GM18909 (cell line): ENCODE results near the gene MYPN.
"Not testable (repeated sequence)": the region's sequence is repeated elsewhere in the genome, so short reads cannot be mapped to it uniquely, and the experiment has no call there.

Experiments
- ATAC-seq: cut with Tn5 transposase; IDR thresholded peaks from one replicate; pipeline ENCODE4 v1.9.1; 2021; ENCODE audit warnings: mild to moderate bottlenecking; ENCODE audit not compliant: unreplicated experiment, poor library complexity

MYPN gene

GRCh38 chr10:68221196-68221595 lies 111.9 kb downstream of the MYPN start:
- ATAC-seq = no peak

DNA sequence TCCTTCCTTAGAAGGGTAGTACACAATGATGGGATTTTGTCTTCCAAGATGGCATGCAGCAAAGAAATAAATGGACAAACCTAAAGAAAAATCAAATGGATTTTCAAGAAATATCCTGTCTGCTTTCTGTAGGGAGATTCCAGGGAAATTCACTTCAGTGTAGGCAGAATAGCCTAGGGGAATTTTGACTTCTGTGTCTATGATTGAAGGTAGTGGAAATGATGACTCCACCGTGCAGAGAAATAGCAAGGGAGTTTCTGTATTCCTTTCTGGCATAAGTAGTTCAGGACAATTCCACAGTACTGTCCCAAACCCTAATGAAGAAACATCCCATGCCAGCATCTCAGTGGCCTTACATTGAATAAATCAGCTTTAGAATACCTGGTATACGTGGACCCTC lies 113.1 kb downstream of the MYPN start:
- ATAC-seq = no peak

DNA sequence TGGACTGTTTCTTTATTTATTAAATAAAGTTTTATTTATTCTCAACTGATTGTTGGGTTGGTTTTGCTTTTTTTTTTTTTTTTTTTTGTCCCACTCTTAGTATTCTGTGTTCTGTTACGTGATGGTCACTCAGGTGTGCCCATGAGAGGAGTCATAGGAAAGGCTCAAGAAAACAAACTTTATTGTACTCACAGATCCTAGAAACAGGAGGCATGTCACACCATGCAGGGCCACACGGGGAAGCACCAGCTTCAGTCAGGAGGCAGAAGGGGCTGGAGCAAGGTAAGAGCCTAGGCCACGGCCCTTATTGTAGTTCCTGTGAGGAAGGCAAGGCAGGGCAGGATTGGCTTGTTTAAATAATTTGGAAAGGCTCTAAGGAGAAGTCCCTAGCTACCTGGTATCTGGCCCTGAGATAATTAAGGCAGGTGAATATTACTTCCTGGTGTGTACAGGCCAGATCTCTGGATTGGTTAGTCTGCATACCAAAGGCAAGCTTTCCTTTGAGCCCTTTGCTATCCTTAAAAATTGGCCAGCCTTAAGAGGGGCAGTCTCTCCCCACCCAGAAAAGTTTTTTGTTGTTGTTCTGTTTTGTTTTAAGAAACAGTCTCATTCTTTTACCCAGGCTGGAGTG lies 114.4 kb downstream of the MYPN start:
- no peak for ATAC-seq

GRCh38 chr10:68224810-68225209 lies 115.5 kb downstream of the MYPN start:
- ATAC-seq = no peak

DNA sequence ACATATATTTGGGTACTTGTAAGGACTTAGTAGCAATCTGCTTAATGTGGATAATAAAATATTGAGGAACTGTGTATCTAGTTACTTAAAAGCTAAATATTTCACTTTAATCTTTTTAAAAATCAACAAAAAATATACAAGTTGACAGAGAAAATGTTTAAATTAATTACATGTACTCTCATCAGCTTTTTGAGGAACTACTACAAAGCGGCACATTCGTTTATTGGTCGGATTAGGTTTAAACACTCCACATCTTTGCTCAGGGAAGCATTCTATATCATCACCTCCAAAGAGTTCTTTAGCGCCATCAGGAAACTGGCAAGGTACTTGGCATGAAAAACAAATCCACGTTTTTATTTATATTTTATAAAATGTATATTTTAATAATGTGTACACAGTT lies 121.0 kb downstream of the MYPN start:
- ATAC-seq = no peak

DNA sequence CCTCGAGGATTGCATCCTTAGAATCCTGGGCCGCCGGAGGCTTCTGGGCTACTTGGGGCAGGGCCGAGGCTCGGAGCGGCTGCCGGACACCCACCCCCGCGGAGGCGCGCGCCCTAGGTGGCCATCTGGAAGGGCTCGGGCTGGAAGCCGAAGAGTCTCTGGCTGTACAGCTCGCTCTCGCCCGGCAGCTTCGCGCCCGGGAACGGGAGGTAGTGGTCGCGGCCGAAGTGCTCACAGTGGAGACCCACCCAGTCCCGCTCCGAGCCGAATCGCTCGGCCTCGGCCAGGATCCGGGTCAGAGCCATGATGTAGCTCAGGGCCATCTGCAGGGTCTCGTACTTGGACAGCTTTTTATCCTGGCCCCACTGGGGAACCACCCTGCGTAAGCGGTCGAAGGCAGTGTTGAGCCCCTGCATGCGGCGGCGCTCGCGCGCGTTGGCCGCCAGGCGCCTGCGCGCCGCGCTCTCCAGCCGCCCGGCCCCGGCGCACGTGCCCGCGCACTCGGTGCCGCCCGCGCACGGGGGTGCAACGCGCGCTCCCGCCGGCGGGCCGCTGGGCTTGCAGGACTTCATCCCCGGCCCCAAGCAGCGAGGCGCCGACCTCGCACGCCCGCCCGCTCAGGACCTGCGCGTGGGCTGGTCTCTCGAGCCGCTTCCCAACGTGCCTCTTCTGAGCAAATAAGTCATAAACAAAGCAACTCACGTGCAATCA lies 122.0 kb downstream of the MYPN start:
- ATAC-seq = peak; percentile 94

DNA sequence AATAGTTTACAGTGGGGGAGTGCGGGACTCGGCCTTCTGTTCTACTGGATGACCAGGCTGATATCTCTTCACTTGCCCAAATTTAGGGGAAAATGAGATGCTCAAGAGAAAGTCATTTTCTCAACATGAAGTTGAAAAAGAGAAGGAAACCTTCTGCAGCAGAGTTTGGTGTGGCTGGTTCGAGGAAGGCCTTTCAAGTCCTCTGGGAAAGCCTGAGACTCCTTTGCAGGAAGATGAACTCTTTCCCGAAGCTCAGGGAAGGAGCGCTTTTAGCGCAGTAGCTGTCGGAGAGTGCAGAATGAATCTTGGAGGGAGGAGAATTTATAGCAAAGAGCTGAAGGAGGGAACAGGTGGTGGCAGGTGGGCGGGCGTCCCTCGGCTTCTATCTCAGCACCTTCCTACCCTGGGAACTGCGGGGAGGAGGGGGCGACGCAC lies 122.5 kb downstream of the MYPN start, which contains the start of gene ATOH7:
Gene ATOH7, minus strand, starts transcription at position 297 of the 435 bp plus-strand sequence. CDS start 436 bp downstream, outside the sequence.
- ATAC-seq = no peak

GRCh38 chr10:68233046-68233445 lies 123.8 kb downstream of the MYPN start:
- no peak for ATAC-seq

DNA sequence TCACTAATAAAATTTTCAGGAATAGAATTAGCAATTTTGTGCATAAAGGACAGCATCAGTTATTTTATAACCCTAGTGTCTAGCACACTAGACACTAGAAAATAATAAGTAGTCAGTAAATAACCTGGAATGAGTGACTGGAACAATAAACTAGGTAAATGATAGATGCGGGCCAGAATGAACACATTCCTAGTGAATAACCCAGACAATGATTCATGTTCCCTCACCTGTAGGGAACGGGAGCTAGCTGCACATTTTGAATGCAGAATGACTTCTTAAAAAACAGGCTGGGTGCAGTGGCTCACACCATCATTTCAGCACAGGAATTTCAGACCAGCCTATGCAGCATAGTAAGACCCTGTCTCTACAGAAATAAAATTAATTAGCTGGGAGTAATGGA lies 125.8 kb downstream of the MYPN start:
- ATAC-seq = no peak

DNA sequence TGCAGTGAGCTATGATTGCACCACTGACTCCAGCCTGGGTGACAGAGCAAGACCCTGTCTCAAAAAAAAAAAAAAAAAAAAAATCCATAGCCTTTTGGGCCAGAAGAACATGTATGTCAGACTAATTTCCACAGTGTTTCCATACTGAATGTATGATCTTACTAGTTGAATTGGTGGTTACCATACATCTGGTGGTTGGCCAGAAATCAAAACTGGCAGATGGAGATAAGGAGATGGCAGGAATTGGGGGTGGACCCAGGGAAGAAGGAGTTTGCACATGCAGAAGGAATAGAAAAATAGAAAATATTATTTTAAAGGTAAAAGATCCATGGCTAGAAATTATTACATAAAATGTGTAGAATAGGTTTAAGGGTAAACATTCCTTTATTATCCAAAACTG lies 126.3 kb downstream of the MYPN start:
- no peak for ATAC-seq

- no peak for ATAC-seq
Measured at GRCh38 chr10:68237173-68237572, 127.9 kb downstream of the MYPN start.

GRCh38 chr10:68238371-68238770 lies 129.1 kb downstream of the MYPN start:
- ATAC-seq = no peak

DNA sequence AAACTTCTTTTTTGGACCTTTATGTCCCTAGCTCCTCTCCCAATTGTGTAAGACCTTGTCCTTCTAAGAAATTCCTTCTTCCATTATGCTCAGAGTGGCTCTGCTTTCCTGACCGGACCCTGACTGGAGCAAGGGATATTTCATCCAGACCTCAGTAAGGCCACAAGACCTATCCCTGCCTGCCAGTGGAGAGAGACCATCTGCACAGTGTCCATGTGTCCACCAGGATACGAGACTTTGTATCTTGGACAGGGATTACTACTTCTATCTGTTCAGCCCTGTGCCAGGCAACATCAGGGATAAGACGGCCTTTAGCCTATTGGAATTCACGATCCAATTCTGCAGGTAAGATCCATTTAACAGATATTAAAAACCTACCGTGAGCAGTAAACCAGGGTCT lies 129.8 kb downstream of the MYPN start:
- ATAC-seq = no peak

- ATAC-seq = no peak
Measured at GRCh38 chr10:68239596-68240150, 130.4 kb downstream of the MYPN start.

DNA sequence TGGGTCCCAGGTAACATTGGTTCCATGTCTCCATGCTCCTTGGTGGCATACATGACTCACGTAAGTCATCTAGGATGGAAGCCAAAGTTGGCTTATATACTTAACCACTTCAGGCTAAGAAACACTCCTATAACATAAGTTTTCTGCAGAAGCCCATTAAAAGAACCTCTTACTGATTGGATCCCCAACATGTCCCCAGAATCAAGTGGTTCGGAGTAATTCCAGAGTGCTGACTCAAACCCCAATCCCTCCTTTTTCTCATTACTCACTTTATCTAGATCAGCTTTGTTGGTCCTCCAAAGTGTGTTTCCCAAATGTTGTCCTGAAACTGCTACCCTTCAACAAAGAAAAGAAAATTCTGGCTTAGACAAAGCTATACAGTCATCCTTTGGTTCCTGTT lies 132.8 kb downstream of the MYPN start:
- no peak for ATAC-seq

DNA sequence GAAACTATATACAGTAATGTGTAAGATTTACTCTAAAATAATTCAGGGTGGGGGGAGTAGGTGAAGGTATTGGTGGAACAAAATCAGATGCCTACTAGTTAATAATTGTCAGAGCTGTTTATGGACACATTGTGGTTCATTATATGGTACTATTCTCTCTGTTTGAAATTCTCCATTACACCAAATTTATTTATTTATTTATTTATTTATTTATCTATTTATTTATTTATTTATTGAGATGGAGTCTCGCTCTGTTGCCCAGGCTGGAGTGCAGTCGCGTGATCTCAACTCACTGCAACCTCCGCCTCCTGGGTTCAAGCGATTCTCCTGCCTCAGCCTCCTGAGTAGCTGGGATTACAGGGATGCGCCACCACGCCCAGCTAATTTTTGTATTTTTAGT lies 137.1 kb downstream of the MYPN start:
- not testable (repeated sequence) for ATAC-seq

- no peak for ATAC-seq
Measured at GRCh38 chr10:68247931-68248330, 138.6 kb downstream of the MYPN start.

GRCh38 chr10:68249297-68249696 lies 140.0 kb downstream of the MYPN start:
- no peak for ATAC-seq

GRCh38 chr10:68251151-68251550 lies 141.9 kb downstream of the MYPN start:
- no peak for ATAC-seq

- ATAC-seq = no peak
Measured at GRCh38 chr10:68251625-68252495, 142.6 kb downstream of the MYPN start.

- ATAC-seq = no peak
Measured at GRCh38 chr10:68253346-68253745, 144.1 kb downstream of the MYPN start.
